HAP-1 (cell line): Measurements from ENCODE around the gene SNX15.
A peak's percentile ranks its signal among the peaks of the same experiment; 100 is the strongest.

ENCODE experiments used
- DNase-seq, 2 experiments: peaks; one replicate each; pipeline ENCODE4 v3.0.0-alpha.2; 2016 to 2020; ENCODE audit warnings: low spot score in 2 of 2
- H3K27me3 ChIP-seq: fragments of 250-450 bp; sonication (Bioruptor Pico); 2 replicates; pipeline ENCODE4 v1.5.1; 2020; ENCODE audit warnings: low read depth, mild to moderate bottlenecking, moderate library complexity
- H3K36me3 ChIP-seq: fragments of 250-450 bp; sonication (Bioruptor Pico); replicated peaks from 2 replicates; pipeline ENCODE4 v1.5.1; 2020; ENCODE audit warnings: mild to moderate bottlenecking
- H3K4me1 ChIP-seq: fragments of 250-450 bp; sonication (Bioruptor Pico); 2 replicates; pipeline ENCODE4 v1.5.1; 2020; ENCODE audit warnings: mild to moderate bottlenecking
- H3K4me3 ChIP-seq: fragments of 250-450 bp; sonication (Bioruptor Pico); 2 replicates; pipeline ENCODE4 v1.5.1; 2020; ENCODE audit warnings: mild to moderate bottlenecking, moderate library complexity
- H3K9me3 ChIP-seq: fragments of 250-450 bp; sonication (Bioruptor Pico); 2 replicates; pipeline ENCODE4 v1.5.1; 2020; ENCODE audit warnings: mild to moderate bottlenecking, moderate library complexity
- in situ Hi-C: fragments of 300-500 bp; cut with MboI; formaldehyde crosslinking; loops from 3 replicates; pipeline ENCODE4 v1.14.3; 2020; ENCODE audit warnings: low sequenced_read_pairs, inconsistent platforms, mixed read lengths

Gene SNX15

DNA sequence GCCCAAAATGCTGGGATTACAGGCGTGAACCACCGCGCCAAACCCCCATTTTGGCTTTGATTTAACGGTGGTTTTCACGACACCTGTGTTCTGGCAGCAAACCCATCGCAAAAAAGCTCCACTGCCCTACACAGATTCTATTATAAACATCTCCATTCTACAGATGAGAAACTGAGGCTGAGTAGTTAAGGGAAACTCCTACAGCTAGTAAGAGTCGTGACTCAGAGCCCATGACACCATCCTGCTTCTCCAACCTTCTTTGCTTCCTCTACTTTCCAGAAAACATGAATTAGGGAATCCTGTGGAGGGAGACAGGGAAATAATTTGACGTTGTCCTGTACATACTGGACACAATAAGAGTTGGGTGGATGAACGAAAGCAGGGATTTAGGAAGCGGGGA lies 429 bp upstream of the SNX15 start:
- no peaks in the 10 kb centered on the region for H3K9me3 ChIP-seq
- H3K4me1 ChIP-seq, result peaks cover 7% of the 10 kb centered on the region
- no peaks in the 10 kb centered on the region for H3K27me3 ChIP-seq
- DNase-seq, result no peak
- in situ Hi-C loops, result no loop called here
- peak overlapping the region; percentile 38 for H3K4me3 ChIP-seq
- no peaks in the 10 kb centered on the region; the same call in 1 of the 2 replicates for H3K36me3 ChIP-seq

DNA sequence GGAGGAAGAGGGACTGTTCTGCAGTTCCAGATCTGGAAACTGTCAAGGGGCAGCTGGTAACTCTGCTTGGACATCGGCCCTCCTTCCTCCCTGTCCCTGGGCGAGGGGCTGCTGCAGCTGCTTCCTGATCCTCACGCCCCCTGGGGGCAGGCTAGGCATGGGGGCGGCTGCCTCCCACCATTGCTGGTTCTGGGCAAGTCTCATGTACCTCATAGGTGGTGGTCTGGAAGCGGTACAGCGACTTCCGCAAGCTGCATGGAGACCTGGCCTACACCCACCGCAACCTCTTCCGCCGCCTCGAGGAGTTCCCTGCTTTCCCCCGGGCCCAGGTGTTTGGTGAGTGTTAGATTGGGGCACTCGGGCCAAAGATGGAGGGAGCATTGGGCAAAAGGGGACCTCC lies 5.0 kb downstream of the SNX15 start:
- Histone ChIP-seq H3K9me3 (no peaks in the 10 kb centered on the region), H3K4me1 (peaks cover 3% of the 10 kb centered on the region; the same call in 1 of the 2 replicates), H3K4me3 (no peak overlapping the region), H3K27me3 (no peaks in the 10 kb centered on the region), H3K36me3 (no peaks in the 10 kb centered on the region)
- no peak for DNase-seq
- in situ Hi-C loops, result no loop called here

DNA sequence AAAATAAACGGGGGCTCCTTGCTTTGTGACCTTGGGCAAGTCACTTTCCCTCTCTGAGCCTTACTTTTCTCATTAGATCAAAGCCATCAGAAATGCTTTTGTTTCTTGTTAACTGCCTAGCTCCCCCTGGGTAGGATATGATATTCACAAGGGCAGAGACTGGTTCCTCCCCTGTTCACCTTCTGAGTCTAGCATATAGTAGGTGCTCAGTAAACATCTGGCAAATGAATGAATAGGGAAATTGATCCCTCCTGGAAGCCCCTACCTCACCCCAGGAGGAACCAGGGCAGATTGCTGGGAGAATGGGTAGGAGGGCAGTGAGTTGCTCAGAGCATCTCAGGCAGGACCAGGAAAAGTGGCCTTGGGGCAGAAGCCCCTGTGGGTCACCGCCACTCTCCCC lies 7.2 kb downstream of the SNX15 start:
- Histone ChIP-seq H3K36me3 (no peaks in the 10 kb centered on the region), H3K9me3 (no peaks in the 10 kb centered on the region), H3K27me3 (no peaks in the 10 kb centered on the region), H3K4me1 (no peaks in the 10 kb centered on the region), H3K4me3 (no peak overlapping the region)
- in situ Hi-C loops, result no loop called here
- DNase-seq, result no peak

DNA sequence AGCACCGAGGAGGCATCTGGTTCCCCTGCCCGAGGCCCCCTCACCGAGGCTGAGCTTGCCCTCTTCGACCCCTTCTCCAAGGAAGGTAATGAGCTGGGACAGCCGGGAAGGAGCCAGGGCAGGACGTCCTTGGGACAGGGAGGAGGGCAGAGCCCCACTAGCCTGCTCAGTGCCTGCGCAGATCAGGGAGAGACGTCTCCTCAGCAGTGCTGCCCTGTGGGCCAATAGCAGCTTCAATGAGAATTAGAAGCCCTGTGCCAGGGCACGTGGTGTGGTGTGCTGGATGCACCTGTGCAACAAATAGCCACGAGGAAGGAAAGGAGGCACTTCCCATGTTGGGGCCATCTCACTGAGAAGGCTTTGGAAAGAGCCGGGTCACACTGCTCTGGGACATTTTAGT lies 8.3 kb downstream of the SNX15 start:
- H3K36me3 ChIP-seq, result no peaks in the 10 kb centered on the region
- H3K4me3 ChIP-seq, result no peak overlapping the region
- H3K27me3 ChIP-seq, result no peaks in the 10 kb centered on the region
- in situ Hi-C loops, result no loop called here
- H3K9me3 ChIP-seq, result no peaks in the 10 kb centered on the region
- peaks cover 4% of the 10 kb centered on the region; the same call in 1 of the 2 replicates for H3K4me1 ChIP-seq
- no peak for DNase-seq

DNA sequence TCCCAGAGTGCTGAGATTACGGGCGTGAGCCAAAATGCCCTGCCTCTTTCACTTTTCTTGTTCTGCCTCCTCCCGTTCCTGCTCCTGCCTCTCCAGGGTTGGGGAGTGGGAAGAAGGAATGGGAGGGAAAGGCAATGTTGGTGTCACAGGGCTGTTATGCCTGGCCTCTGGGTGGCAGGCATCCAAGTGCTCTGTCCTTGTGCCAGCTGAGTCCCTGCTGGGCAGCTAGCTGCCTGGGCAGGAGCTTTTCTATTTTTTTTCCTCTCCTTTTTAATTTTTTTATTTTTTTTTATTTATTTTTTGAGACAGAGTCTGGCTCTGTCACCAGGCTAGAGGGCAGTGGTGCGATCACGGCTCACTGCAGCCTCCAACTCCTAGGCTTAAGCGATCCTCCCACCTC lies 9.7 kb downstream of the SNX15 start:
- in situ Hi-C loops, result no loop called here
- DNase-seq, result no peak
- Histone ChIP-seq H3K4me1 (peaks cover 4% of the 10 kb centered on the region; the same call in 1 of the 2 replicates), H3K36me3 (no peaks in the 10 kb centered on the region), H3K27me3 (no peaks in the 10 kb centered on the region), H3K9me3 (no peaks in the 10 kb centered on the region), H3K4me3 (no peak overlapping the region)

GRCh38 chr11:65040520-65040846 lies 13.2 kb downstream of the SNX15 start:
- H3K36me3 ChIP-seq, result peaks cover 20% of the 10 kb centered on the region
- in situ Hi-C loops, result no loop called here

GRCh38 chr11:65040847-65041622 lies 13.8 kb downstream of the SNX15 start, which contains the start of gene SAC3D1:
Gene SAC3D1 (plus strand): TSS chr11:65041210. CDS start chr11:65041293, 83 bp downstream.
- H3K9me3 ChIP-seq, result no peaks in the 10 kb centered on the region
- no peaks in the 10 kb centered on the region for H3K27me3 ChIP-seq
- H3K4me1 ChIP-seq, result peaks cover 13% of the 10 kb centered on the region
- peak within 1 kb of the TSS; percentile 55 for H3K4me3 ChIP-seq
- DNase-seq, result peak; percentile 98
- in situ Hi-C loops, result no loop called here
- H3K36me3 ChIP-seq, result peaks cover 20% of the 10 kb centered on the region

More at GRCh38 chr11:65040520-65040846, 13.2 kb downstream of the SNX15 start:
- Histone ChIP-seq H3K4me1 (peaks cover 13% of the 10 kb centered on the region), H3K9me3 (no peaks in the 10 kb centered on the region), H3K27me3 (no peaks in the 10 kb centered on the region), H3K4me3 (peak overlapping the region; percentile 55)
- no peak for DNase-seq

DNA sequence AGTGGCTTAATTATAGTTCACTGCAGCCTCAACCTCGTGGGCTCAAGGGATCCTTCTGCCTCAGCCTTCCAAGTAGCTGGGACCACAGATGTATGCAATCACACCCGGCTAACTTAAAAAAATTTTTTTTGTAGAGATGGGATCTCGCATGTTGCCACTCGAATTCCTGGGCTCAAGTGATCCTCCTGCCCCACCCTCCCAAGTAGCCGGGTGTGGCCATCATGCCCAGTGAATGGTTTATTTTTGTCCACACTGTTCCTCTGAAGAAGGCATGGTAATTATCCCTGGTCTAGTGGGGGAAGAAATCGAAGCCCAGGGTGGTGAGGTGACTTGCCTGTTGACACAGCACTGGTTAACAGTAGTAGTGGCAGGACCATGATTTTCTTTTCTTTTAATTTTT lies 15.7 kb downstream of the SNX15 start:
- DNase-seq, result no peak
- no peaks in the 10 kb centered on the region for H3K27me3 ChIP-seq
- peak overlapping the region; percentile 55; the same call in 1 of the 2 replicates for H3K4me3 ChIP-seq
- H3K36me3 ChIP-seq, result peaks cover 20% of the 10 kb centered on the region
- in situ Hi-C loops, result no loop called here
- H3K4me1 ChIP-seq, result peaks cover 13% of the 10 kb centered on the region
- no peaks in the 10 kb centered on the region for H3K9me3 ChIP-seq

DNA sequence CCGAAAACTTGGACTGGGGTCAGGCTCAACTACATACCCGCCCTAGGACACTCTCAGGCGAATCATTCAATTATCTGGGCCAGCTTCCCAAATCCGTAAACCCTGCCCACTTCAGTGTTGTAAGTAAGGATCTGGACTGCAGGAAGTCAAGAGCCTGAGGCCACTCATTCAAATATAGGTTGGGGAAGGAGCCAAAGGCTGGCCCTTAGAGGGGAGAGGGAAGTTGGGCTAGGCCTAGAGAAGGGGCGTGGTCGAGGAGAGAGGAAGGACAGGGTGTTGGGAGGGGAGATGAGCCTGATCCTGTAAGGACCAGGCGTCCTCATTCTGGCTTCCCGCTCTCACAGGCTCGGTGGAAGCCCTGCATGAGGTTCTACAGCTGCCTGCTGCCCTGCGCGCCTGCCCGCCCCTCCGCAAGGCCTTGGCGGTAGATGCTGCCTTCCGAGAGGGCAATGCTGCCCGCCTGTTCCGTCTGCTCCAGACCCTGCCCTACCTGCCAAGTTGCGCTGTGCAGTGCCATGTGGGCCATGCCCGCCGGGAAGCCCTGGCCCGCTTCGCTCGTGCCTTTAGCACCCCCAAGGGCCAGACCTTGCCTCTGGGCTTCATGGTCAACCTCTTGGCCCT lies 16.8 kb downstream of the SNX15 start:
- H3K4me3 ChIP-seq, result no peak overlapping the region
- H3K36me3 ChIP-seq, result peaks cover 20% of the 10 kb centered on the region
- H3K9me3 ChIP-seq, result no peaks in the 10 kb centered on the region
- DNase-seq, result no peak
- peaks cover 13% of the 10 kb centered on the region for H3K4me1 ChIP-seq
- H3K27me3 ChIP-seq, result no peaks in the 10 kb centered on the region
- in situ Hi-C loops, result no loop called here

- H3K36me3 ChIP-seq, result peaks cover 20% of the 10 kb centered on the region
- no peak for DNase-seq
- H3K4me3 ChIP-seq, result no peak overlapping the region
- H3K9me3 ChIP-seq, result no peaks in the 10 kb centered on the region
- H3K4me1 ChIP-seq, result peaks cover 13% of the 10 kb centered on the region
- no peaks in the 10 kb centered on the region for H3K27me3 ChIP-seq
- in situ Hi-C loops, result no loop called here
Measured at GRCh38 chr11:65045061-65045460, 17.8 kb downstream of the SNX15 start.

GRCh38 chr11:65045728-65046127 lies 18.5 kb downstream of the SNX15 start:
- H3K36me3 ChIP-seq, result peaks cover 20% of the 10 kb centered on the region
- no peak overlapping the region for H3K4me3 ChIP-seq
- no peak for DNase-seq
- in situ Hi-C loops, result no loop called here
- no peaks in the 10 kb centered on the region for H3K27me3 ChIP-seq
- H3K4me1 ChIP-seq, result peaks cover 9% of the 10 kb centered on the region
- H3K9me3 ChIP-seq, result no peaks in the 10 kb centered on the region

- no peaks in the 10 kb centered on the region for H3K27me3 ChIP-seq
- H3K4me1 ChIP-seq, result peaks cover 2% of the 10 kb centered on the region
- peaks cover 19% of the 10 kb centered on the region for H3K36me3 ChIP-seq
- in situ Hi-C loops, result no loop called here
- DNase-seq, result no peak
- no peaks in the 10 kb centered on the region for H3K9me3 ChIP-seq
- no peak overlapping the region for H3K4me3 ChIP-seq
Measured at GRCh38 chr11:65047581-65048422, 20.6 kb downstream of the SNX15 start.

- H3K9me3 ChIP-seq, result no peaks in the 10 kb centered on the region
- in situ Hi-C loops, result no loop called here
- no peak for DNase-seq
- peaks cover 3% of the 10 kb centered on the region; the same call in 1 of the 2 replicates for H3K27me3 ChIP-seq
- H3K4me3 ChIP-seq, result no peak overlapping the region
- no peaks in the 10 kb centered on the region for H3K4me1 ChIP-seq
- H3K36me3 ChIP-seq, result no peaks in the 10 kb centered on the region
Measured at GRCh38 chr11:65051398-65051858, 24.2 kb downstream of the SNX15 start.
